HL-60 (cell line): ENCODE measurements around the gene KMT2E.

Source experiments
- DNase-seq, 2 experiments: peaks; one replicate each; pipeline ENCODE4 v3.0.0-alpha.2; 2010 to 2020; ENCODE audit warnings: low read depth in 1 of 2, low spot score in 1 of 2
- H3K27ac ChIP-seq: fragments of 250-450 bp; sonication (Bioruptor Pico); replicated peaks from 2 replicates; pipeline ENCODE4 v1.5.1; 2020; ENCODE audit warnings: mild to moderate bottlenecking, moderate library complexity
- H3K27me3 ChIP-seq: fragments of 250-450 bp; sonication (Bioruptor Pico); 2 replicates; pipeline ENCODE4 v1.5.1; 2021; ENCODE audit warnings: mild to moderate bottlenecking, moderate library complexity; ENCODE audit not compliant: insufficient read depth, poor library complexity, severe bottlenecking
- H3K4me3 ChIP-seq: replicated peaks from 2 replicates; pipeline ENCODE4 v1.5.1; 2011; ENCODE audit warnings: mild to moderate bottlenecking, control low read depth, low read length; ENCODE audit not compliant: insufficient read depth
- CTCF ChIP-seq: IDR thresholded peaks from one replicate; pipeline ENCODE4 v1.5.1; 2011; ENCODE audit warnings: low read length, control low read depth, inconsistent platforms; ENCODE audit not compliant: insufficient read depth
- GABPA ChIP-seq: IDR thresholded peaks from 2 replicates; pipeline ENCODE4 v1.6.1; 2012; ENCODE audit warnings: low read depth
- POLR2AphosphoS5 ChIP-seq: IDR thresholded peaks from 2 replicates; pipeline ENCODE4 v1.6.1; 2012; ENCODE audit warnings: low read depth
- REST ChIP-seq: IDR thresholded peaks from 2 replicates; pipeline ENCODE4 v1.6.1; 2012; ENCODE audit warnings: low read depth; ENCODE audit not compliant: insufficient replicate concordance
- SPI1 ChIP-seq: IDR thresholded peaks from 2 replicates; pipeline ENCODE4 v1.6.1; 2012; ENCODE audit warnings: low read depth, mild to moderate bottlenecking, borderline replicate concordance

The KMT2E gene

GRCh38 chr7:104969183-104969582 is 44.8 kb upstream of the KMT2E start:
- DNase-seq = no peak
- no peak overlapping the region for H3K27ac ChIP-seq
- no peak overlapping the region for H3K4me3 ChIP-seq
- H3K27me3 ChIP-seq = no peaks in the 10 kb centered on the region
- TF ChIP-seq REST (no peak), SPI1 (no peak), POLR2AphosphoS5 (no peak), CTCF (no peak), GABPA (no peak)

- Histone ChIP-seq H3K4me3 (no peak overlapping the region), H3K27me3 (no peaks in the 10 kb centered on the region), H3K27ac (no peak overlapping the region)
- TF ChIP-seq CTCF (no peak), GABPA (no peak), SPI1 (no peak), REST (no peak), POLR2AphosphoS5 (no peak)
- DNase-seq = no peak
These were observed 42.5 kb upstream of the KMT2E start for GRCh38 chr7:104971290-104972071.

GRCh38 chr7:104972500-104972899 is 41.5 kb upstream of the KMT2E start:
- TF ChIP-seq POLR2AphosphoS5 = no peak
- no peak for TF ChIP-seq CTCF
- TF ChIP-seq GABPA = no peak
- TF ChIP-seq REST = no peak
- no peak overlapping the region for H3K27ac ChIP-seq
- H3K27me3 ChIP-seq = no peaks in the 10 kb centered on the region
- no peak for DNase-seq
- H3K4me3 ChIP-seq = no peak overlapping the region
